Stimulated activated naive CD4-positive, alpha-beta T cell (primary cell): ENCODE measurements around the gene MRPS6.

Experiments
- DNase-seq, 6 experiments: peaks; one replicate each; lab custom pipeline; 2025; lab: John Stamatoyannopoulos, UW

The MRPS6 gene

GRCh38 chr21:34132926-34133325, 59.5 kb downstream of the MRPS6 start:
- DNase-seq = no peak

GRCh38 chr21:34133392-34133791, 60.0 kb downstream of the MRPS6 start:
- DNase-seq = no peak

DNA sequence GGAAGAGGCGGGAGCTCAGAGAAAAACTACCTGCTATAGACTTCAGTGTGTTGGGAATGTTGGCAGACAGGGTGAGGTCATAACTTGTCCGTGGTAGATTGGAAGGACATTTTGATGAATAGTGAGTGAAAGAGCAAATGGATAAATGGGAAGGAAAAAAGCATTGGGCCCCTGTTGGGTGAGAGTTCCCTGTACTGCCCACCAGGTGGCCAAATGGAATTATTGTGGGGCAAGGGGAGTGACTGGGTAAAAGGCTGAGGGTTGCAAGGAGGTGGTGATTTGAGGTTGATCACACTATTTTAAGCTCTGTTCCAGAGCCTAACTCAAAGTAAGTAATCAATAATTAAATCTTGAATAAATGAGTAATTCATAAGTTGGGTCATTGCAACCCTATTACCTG, 60.4 kb downstream of the MRPS6 start:
- no peak for DNase-seq

DNA sequence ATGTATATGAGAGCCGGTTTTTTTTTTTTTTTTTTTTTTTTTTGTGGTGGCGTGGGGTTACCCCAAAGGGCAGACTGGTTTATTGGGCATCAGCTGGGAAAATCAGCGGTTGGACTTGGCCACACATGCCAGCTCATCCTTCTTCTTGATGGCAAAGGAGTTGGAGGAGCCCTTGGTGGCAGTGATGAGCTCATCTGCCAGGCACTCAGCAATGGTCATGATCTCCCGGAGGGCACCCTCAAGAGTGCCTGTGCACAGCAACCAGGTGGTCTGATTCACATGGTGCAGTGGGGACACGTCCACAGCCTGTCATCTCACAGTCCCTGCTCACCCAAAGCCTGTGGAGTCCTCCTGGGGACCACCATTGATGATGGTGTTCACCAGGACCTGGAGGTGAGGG, 62.0 kb downstream of the MRPS6 start:
- DNase-seq = no peak

DNA sequence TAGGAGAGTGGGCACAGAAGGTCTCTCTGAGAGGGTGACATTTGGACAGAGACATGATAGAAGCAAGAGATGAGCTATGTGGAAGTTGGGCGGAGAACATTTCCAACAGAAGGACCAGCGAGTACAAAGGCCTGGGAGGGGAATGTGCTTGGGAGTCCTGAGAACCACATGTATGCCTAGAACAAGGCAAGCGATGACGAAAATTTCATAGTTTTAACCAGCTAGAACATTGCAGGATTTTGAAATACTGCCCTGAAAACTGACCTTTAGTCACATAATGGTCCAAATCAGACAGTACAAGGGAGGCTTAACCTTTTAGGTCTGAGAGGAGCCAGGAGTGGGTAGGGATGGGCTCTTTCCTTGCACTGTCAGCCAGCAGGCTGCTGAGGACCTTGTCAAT, 68.0 kb downstream of the MRPS6 start:
- DNase-seq = no peak

DNA sequence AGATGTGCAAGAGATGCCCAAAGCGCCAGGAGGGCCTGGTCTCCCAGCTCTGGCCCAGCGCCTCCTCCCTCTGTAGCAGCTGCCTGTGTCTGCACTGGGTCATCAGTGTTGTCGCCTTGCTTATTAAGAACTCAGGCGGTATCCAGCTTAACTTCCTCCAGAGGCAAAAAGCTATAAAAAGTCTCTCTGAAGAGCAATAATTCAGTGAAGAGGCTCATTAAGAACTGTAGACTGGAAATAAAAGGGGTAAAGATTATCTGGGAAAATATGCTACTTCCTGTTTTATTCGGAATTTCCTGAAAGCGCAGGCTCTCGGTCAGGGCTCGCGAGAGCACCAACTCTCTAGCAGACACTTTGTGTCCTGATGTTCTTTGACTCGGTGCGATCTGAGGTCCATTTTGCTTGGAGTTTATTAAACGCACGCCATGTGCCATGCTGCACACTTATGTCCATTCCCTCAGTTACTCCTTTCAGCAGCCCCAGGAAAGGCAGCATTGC, 70.4 kb downstream of the MRPS6 start:
- DNase-seq = no peak

DNA sequence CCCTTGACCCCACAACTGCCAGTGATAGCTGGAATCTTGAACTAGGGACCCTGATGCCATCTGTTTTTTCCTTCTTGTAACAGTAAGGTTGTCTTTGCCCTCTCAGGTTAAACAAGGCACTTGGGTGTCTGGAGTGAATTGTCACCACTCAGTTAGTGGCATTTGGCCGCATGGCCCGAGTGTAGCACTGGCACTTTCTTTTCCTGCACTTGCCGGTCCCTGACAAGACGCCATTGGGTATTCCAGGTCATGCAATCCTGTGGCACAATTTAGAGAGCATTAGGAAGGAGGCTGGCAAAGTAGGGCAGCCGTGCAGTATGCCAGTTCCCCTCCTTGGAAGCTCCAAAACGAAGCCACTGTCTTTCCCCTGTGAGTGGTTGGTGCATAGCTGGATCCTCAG, 70.8 kb downstream of the MRPS6 start:
- no peak for DNase-seq

DNA sequence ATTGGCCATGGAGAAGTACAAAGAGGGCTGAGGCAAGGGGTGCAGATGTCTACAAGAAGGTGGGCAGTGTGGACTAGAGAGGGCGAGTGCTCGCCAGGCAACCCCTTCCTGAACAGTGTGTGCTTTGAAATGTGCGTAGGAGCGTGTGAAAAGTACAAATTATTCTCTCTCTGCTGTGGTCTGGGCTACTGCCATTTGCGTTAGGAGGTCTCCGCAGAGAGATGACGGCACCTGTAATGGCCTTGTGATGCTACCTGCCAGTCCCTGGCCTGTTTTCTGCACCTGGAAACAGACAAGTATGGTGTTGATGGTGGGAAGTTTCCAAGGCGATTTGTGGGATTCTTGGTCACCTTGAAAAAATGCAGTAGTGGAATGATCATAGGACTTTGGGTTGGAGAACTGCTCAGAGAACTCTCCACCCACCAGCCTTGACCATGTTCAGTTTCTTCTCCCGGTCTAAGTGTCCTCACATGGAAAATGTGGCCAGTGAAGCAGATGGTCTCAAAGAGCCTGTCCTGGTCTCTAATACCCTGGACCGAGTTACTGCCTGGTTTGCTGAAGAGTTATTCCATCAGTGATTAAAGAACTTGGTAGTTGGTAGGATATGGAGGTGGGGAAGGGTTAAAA, 74.5 kb downstream of the MRPS6 start:
- no peak for DNase-seq

DNA sequence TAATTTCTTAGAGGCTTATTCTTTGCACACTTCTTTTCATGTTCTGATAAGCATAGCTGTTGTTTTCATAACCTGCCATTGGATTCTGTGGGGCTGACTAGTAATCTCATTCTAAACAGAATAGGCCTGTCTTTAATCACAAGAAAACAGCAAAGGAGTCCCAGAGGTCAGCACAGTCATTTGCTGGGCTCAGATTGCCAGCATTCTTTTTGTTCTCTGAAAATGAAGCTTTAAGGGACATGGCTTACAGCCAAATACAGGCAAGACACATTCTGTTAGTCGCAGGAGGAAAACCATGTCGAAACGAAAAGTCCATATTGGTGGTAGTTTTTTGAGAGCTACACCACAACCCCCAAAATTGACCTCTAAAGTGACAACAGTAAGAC, 75.0 kb downstream of the MRPS6 start:
- no peak for DNase-seq

GRCh38 chr21:34148826-34149558, 75.6 kb downstream of the MRPS6 start:
- DNase-seq = no peak

GRCh38 chr21:34152500-34152899, 79.1 kb downstream of the MRPS6 start:
- DNase-seq = no peak

DNA sequence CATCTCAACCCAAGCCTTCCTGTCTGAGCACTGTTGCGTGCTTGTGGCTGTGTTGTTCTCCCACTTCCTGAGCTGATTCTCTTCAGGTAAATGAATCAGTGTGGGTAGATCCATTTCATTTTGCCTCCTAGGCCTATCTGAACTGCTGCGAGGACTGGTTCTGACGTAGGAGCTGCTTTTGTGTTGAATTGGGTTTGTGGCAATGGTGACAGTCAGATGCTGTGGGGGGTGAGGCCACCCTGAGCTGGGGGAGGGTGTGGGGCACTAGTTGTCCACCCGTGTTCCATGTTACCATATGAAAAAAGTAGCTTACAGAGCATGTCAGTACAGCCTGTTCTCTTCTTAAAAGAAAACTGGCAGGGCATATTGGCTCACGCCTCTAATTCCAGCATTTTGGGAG, 81.5 kb downstream of the MRPS6 start:
- DNase-seq = peak in 3 of 6 experiments; percentile 7 to 24 (median 12)

- no peak for DNase-seq
Measured at GRCh38 chr21:34156957-34157356, 83.6 kb downstream of the MRPS6 start.

DNA sequence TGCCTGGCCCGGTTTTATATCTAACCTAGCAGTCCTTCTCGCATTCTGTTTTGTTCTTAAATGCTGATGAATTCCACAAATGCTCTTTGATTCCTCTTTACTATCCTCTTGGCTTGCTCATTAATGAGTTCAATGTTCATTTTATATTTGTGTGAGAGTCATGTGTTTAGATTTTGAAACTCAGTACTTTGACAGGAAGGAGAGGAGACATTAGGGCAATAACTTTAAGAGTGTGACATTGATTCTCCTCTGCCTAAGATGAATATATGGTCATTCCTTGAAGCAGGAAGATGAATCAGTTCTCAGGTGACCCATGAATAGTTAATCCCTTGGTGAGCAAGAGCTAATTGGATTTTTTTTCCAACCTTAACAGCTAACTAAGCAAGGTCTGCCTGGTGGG, 84.1 kb downstream of the MRPS6 start:
- no peak for DNase-seq

- no peak for DNase-seq
Measured at GRCh38 chr21:34158866-34159835, 85.8 kb downstream of the MRPS6 start.

DNA sequence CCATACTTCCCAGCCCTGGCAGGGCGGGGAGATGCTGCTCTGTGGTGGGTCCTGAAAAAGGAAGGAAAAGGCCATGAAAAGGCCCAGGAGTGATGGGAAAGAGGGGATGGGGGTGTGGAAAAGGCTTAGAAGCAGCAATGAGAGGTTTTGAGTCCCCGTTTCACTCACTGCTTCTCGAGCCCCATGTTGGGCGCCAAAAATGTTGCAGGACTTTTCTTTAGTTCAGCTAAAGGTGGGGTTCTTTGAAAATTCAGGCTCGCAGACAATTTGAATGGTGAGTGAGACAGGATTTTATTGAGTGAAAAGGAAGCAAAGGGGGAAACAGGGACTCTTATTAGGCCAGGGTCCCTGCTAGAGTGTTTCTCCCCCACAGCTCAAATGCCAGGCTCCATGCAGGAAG, 93.1 kb downstream of the MRPS6 start:
- no peak for DNase-seq

GRCh38 chr21:34170886-34171285, 97.5 kb downstream of the MRPS6 start:
- DNase-seq = no peak

DNA sequence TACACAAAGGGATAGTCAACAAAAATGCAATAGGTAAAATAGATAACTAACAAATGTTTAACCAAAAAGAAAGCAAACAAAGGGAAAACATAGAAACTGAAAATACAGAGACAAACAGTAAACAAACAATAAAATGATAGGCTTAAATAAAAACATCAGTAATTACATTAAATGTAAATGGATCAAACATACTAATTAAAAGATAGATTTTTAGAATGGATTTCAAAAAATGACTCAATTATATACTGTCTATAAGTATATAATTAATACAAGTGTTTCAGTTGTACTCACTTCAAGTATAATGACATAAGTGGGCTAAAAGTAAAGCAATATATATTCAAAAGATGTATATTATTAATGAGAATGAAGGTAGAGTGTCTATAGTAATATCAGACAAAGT, 101.1 kb downstream of the MRPS6 start:
- DNase-seq = no peak

- DNase-seq = no peak
Measured at GRCh38 chr21:34176448-34176847, 103.1 kb downstream of the MRPS6 start.

GRCh38 chr21:34177919-34178567, 104.7 kb downstream of the MRPS6 start:
- no peak for DNase-seq

DNA sequence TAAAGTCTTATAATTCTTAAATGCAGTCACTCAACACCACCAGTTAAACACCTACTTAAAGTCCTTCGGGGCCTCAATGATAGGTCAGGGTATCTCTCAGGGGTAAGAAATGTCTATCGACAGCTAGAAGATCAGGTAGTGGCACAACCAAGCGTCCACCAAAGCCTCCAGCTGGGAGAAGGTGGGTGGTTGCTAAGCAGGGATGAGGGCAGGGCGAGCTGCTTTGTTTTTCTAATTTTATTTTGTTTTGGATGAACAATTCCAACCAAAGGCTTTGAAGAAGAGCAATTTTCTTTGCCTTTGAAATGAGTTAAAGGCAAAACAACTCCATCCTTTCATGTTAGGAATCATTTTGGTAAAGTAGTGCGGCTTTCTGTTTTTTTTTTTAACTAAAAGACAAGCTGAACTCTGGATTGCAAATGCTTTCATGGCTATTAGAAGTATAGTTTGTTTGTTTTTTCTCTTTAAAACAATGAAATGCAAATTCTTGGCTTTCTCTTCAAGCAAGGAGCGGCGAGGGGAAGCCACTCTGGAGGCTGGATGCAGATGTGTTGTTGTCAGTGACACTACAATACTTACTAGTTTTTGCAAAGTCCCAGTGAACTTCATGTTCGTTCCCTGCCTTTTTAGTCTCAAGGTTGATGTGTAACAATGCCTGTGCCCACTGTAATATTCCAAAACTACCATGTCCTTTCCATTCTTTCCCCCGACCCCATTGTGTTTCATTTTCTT, 106.0 kb downstream of the MRPS6 start:
- no peak for DNase-seq
